Tibial nerve (tissue), 4 donors: ENCODE data around the gene CHST14. TPM values are rescaled to one million over a fixed set of nuclear protein-coding genes. Genes with fewer than 3 reads are reported as not detected.

Experiments used
- DNase-seq, 2 donors: peaks; one replicate each; pipeline ENCODE4 v3.0.0-alpha.2; 2019; ENCODE audit warnings: low spot score in 2 of 2
- H3K27ac ChIP-seq, 4 donors: fragments of 200-600 bp; sonication (generic) in 3 of 4; one replicate each; pipeline ENCODE4 v1.5.1; 2017 to 2019; ENCODE audit warnings: mild to moderate bottlenecking in 1 of 4
- H3K27me3 ChIP-seq, 2 donors: fragments of 200-600 bp; sonication (generic) in 1 of 2; one replicate each; pipeline versions ENCODE4 v1.5.1 to v1.6.0; 2017 to 2019
- H3K36me3 ChIP-seq, 3 donors: fragments of 200-600 bp; sonication (generic); one replicate each; pipeline ENCODE4 v1.5.1; 2018 to 2019
- H3K4me1 ChIP-seq, 4 donors: fragments of 200-600 bp; sonication (generic) in 3 of 4; one replicate each; pipeline ENCODE4 v1.5.1; 2017 to 2019
- H3K4me3 ChIP-seq, 4 donors: fragments of 200-600 bp; sonication (generic) in 3 of 4; one replicate each; pipeline ENCODE4 v1.5.1; 2017 to 2019; ENCODE audit warnings: mild to moderate bottlenecking in 1 of 4, moderate library complexity in 1 of 4
- H3K9me3 ChIP-seq, 4 donors: fragments of 200-600 bp; sonication (generic) in 3 of 4; one replicate each; pipeline ENCODE4 v1.5.1; 2017 to 2019
- EP300 ChIP-seq, 2 donors: sonication (generic); formaldehyde crosslinking; IDR thresholded peaks; one replicate each; pipeline ENCODE4 v1.6.1; 2017; ENCODE audit warnings: antibody characterized with exemption in 2 of 2, mild to moderate bottlenecking in 1 of 2
- POLR2A ChIP-seq, 2 donors: fragments of 450-650 bp; IDR thresholded peaks; one replicate each; pipeline ENCODE4 v1.6.1; 2017; ENCODE audit warnings: antibody characterized with exemption in 2 of 2, mild to moderate bottlenecking in 2 of 2, moderate library complexity in 2 of 2
- WGBS, 2 donors: methylation state at CpG; one replicate each; pipeline ENCODE4 v1.1.5; 2018; 5-methylcytosine and 5-hydroxymethylcytosine counted together
- total RNA-seq, 4 donors: library from RNA; depleted of rRNA; stranded (reverse); fragments of >200 nt; gene quantifications; one replicate each; pipeline ENCODE4 v1.1.0, GENCODE V29; 2016
- TF ChIP-seq, protein P1 (sequence below), 5 experiments: fragments of 200-600 bp in 3 of 5; fragments of 450-650 bp in 2 of 5; sonication (generic) in 3 of 5; IDR thresholded peaks; one replicate each; pipeline ENCODE4 v1.5.1; 2016 to 2019; ENCODE audit warnings: antibody characterized with exemption in 5 of 5, mild to moderate bottlenecking in 3 of 5, moderate library complexity in 2 of 5

Gene CHST14
- total RNA-seq, 4 donors from 2014 or later: 5.7 to 27.8 (median 15.4) TPM

DNA sequence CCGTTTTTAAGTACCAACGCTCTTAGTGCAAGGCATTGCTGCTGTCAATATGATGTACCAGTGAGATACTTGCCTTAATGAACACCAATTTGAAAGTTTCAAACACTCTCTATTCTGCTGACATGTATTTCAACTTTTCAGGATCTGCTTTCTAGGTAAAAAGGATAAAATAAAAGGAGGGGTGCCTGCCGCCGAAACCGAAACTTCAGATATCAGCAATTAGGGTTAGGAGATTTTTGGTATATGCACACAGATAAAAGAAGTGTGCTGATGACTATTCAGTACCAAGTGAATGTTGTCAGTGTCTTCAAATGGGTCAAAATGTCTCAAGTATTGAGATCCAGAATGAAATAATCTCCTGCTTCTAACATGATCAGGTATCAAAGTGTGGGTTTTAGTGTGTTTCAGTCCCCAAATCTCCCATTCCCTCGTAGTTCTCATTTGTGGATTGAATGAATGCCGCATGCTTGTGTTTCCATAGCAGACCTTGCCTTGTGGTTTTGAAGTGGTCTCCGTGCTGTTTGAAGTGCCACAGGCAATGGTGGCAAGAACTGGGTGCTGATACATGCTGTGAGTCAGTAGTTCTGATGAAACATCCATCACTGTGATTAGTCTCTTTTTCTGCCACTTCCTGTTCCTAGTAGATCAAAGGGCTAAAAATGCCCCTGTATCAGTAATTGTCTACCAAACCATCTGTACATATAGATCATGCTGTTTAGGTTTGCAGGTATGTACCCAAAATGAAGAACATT lies 22.5 kb downstream of the CHST14 start:
- TF ChIP-seq, protein P1, sequence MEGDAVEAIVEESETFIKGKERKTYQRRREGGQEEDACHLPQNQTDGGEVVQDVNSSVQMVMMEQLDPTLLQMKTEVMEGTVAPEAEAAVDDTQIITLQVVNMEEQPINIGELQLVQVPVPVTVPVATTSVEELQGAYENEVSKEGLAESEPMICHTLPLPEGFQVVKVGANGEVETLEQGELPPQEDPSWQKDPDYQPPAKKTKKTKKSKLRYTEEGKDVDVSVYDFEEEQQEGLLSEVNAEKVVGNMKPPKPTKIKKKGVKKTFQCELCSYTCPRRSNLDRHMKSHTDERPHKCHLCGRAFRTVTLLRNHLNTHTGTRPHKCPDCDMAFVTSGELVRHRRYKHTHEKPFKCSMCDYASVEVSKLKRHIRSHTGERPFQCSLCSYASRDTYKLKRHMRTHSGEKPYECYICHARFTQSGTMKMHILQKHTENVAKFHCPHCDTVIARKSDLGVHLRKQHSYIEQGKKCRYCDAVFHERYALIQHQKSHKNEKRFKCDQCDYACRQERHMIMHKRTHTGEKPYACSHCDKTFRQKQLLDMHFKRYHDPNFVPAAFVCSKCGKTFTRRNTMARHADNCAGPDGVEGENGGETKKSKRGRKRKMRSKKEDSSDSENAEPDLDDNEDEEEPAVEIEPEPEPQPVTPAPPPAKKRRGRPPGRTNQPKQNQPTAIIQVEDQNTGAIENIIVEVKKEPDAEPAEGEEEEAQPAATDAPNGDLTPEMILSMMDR (IDR thresholded peaks at IDR 0.05): no peak
- TF ChIP-seq EP300 (IDR thresholded peaks at IDR 0.05) (no peak), POLR2A (IDR thresholded peaks at IDR 0.05) (no peak)
- DNase-seq: no peak
- H3K4me3 ChIP-seq: no peak overlapping the region
- H3K27ac ChIP-seq: no peak overlapping the region
- no peaks in the 10 kb centered on the region for H3K36me3 ChIP-seq
- 82 to 89% methylated on average over 8 of the region's 8 CpGs for WGBS, 2 donors
- H3K27me3 ChIP-seq: peaks cover 0 to under 1% of the 10 kb centered on the region in 2 donors
- no peaks in the 10 kb centered on the region for H3K9me3 ChIP-seq
- H3K4me1 ChIP-seq: no peaks in the 10 kb centered on the region

DNA sequence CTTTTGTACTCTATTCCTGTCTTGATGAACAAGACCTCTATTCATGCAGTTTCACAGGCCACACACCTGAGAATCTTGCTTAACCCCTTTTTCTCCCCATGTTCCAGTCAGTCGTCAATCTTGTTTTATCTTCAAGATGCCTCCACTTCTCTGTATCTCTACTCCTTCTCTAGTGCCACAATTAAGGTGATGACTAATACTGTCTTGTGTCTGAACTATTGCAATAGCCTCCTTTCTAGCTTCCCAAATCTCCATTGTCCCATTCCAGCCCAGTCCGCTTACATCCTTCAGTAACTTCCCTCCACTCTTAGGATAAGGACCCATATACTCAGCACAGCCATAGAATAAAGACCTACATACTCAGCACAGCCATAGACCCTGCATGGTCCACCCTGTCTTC lies 24.7 kb downstream of the CHST14 start:
- no peak for DNase-seq
- WGBS, 2 donors: 88 to 92% methylated on average over 2 of the region's 2 CpGs
- Histone ChIP-seq H3K9me3 (no peaks in the 10 kb centered on the region), H3K4me3 (no peak overlapping the region), H3K4me1 (no peaks in the 10 kb centered on the region), H3K27me3 (peaks cover 0 to 13% of the 10 kb centered on the region in 2 donors), H3K36me3 (no peaks in the 10 kb centered on the region), H3K27ac (no peak overlapping the region)
- TF ChIP-seq EP300 (IDR thresholded peaks at IDR 0.05) (no peak), POLR2A (IDR thresholded peaks at IDR 0.05) (no peak)
- TF ChIP-seq, protein P1 (IDR thresholded peaks at IDR 0.05): no peak

DNA sequence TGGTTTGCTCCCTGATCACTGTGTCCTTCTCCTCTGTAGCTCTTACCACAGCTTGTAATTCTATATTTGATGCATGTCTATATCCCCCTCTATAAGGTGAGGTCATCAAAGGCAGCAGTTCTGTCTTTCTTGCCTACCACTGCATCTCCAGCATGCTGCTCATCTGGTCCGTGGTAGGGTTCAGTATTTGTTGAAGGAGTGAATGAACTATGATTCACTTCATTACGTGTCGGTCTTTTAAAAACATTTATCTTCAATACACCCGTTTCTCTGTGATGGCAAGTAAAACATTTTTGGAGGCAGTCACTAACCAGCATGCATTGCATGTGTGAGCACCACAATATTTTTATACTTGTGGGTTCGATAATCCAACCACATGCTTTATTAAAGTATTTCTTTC lies 27.6 kb downstream of the CHST14 start:
- Histone ChIP-seq H3K27ac (no peak overlapping the region), H3K4me1 (no peaks in the 10 kb centered on the region), H3K27me3 (peaks cover 0 to 13% of the 10 kb centered on the region in 2 donors), H3K36me3 (no peaks in the 10 kb centered on the region), H3K9me3 (no peaks in the 10 kb centered on the region), H3K4me3 (no peak overlapping the region)
- WGBS, 2 donors: 59 to 76% methylated on average over 5 of the region's 5 CpGs
- no peak for DNase-seq
- TF ChIP-seq, protein P1 (IDR thresholded peaks at IDR 0.05): no peak
- TF ChIP-seq EP300 (IDR thresholded peaks at IDR 0.05) (no peak), POLR2A (IDR thresholded peaks at IDR 0.05) (no peak)

DNA sequence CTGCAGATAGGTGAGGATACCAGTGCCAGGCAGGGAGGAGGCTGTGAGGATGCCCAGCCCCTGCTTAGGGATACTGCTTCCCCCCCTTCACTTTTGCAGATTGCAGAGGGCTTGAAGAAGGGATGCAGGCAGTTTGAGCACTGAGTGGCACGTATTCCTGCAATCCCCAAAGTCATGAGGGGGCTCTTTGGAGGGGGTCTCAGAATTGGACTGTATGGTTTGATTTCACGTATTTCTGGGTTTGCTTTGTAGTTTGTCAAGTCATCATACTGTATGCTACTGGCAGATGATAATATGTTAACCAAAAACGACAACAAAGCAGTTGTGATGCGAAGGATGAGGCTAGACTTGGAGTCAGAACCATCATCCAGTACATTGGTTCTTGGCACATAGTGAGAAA lies 28.1 kb downstream of the CHST14 start:
- Histone ChIP-seq H3K36me3 (no peaks in the 10 kb centered on the region), H3K4me3 (no peak overlapping the region), H3K9me3 (no peaks in the 10 kb centered on the region), H3K4me1 (no peaks in the 10 kb centered on the region), H3K27me3 (peaks cover 0 to 13% of the 10 kb centered on the region in 2 donors), H3K27ac (no peak overlapping the region)
- no peak for DNase-seq
- WGBS, 2 donors: 80 to 83% methylated on average over 4 of the region's 4 CpGs
- TF ChIP-seq, protein P1 (IDR thresholded peaks at IDR 0.05): no peak
- TF ChIP-seq EP300 (IDR thresholded peaks at IDR 0.05) (no peak), POLR2A (IDR thresholded peaks at IDR 0.05) (no peak)

DNA sequence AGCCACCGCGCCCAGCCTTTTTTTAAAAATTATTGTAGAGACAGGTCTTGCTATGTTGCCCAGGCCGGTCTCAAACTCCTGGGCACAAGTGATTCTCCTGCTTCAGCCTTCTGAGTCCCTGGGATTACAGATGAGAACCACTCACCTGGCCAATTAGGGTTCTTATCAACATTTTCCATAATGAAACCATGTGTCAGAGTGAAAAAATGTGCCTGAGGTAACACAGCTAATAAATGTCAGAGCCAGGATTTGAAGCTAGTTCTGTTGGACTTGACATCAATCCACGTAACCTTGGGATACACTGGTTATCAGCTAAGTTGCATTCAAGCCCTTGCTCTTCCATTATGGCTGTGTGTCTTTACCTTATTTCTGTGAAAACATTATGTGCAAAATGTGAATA lies 29.1 kb downstream of the CHST14 start:
- no peak for DNase-seq
- 69 to 80% methylated on average over 4 of the region's 4 CpGs for WGBS, 2 donors
- H3K36me3 ChIP-seq: no peaks in the 10 kb centered on the region
- no peaks in the 10 kb centered on the region for H3K9me3 ChIP-seq
- no peak overlapping the region for H3K27ac ChIP-seq
- H3K27me3 ChIP-seq: peaks cover 0 to 13% of the 10 kb centered on the region in 2 donors
- TF ChIP-seq, protein P1 (IDR thresholded peaks at IDR 0.05): no peak
- TF ChIP-seq EP300 (IDR thresholded peaks at IDR 0.05) (no peak), POLR2A (IDR thresholded peaks at IDR 0.05) (no peak)
- no peaks in the 10 kb centered on the region for H3K4me1 ChIP-seq
- H3K4me3 ChIP-seq: no peak overlapping the region
